AG04450 (cell line): ENCODE data around the gene ATP8B3. TPM values are rescaled to one million over a fixed set of nuclear protein-coding genes. Genes with fewer than 3 reads are reported as not detected.

Source experiments
- CTCF ChIA-PET: fragments of 300-600, 350-600 bp; formaldehyde crosslinking; extraction: SDS; loops from one replicate; lab custom pipeline; 2022; ENCODE audit warnings: antibody characterized with exemption, inconsistent platforms; lab: Charles Lee
- POLR2A ChIA-PET: fragments of 350-600 bp; formaldehyde crosslinking; extraction: SDS; loops from one replicate; lab custom pipeline; 2021; ENCODE audit warnings: antibody characterized with exemption, inconsistent platforms; lab: Yijun Ruan, JAX
- DNase-seq: peaks from one replicate; pipeline ENCODE4 v3.0.0-alpha.2; 2011; ENCODE audit warnings: low read depth, low spot score
- H3K27ac ChIP-seq: one replicate; pipeline ENCODE4 v1.5.1; 2012; ENCODE audit warnings: low read depth, low read length, control low read depth
- H3K27me3 ChIP-seq: one replicate; pipeline ENCODE4 v1.6.0; 2012; ENCODE audit warnings: low read length; ENCODE audit not compliant: control insufficient read depth, insufficient read depth
- H3K4me3 ChIP-seq: 2 replicates; pipeline ENCODE4 v1.5.1; 2011; ENCODE audit warnings: mild to moderate bottlenecking, low read depth, low read length, control low read depth
- H3K9me3 ChIP-seq: 2 replicates; pipeline ENCODE4 v1.5.1; 2012; ENCODE audit warnings: low read length; ENCODE audit not compliant: control insufficient read depth, insufficient read depth
- polyA plus RNA-seq: library from polyadenylated mRNA; depleted of rRNA; stranded (reverse); fragments of >200 nt; gene quantifications from 2 replicates; pipeline ENCODE4 v1.2.3, GENCODE V29; 2011
- TF ChIP-seq, protein P1 (sequence below): IDR thresholded peaks from 2 replicates; pipeline ENCODE4 v1.5.1; 2011; ENCODE audit warnings: low read depth, low read length, control low read depth, inconsistent platforms

ATP8B3 gene
- polyA plus RNA-seq, 1 experiment: 2.7 TPM

DNA sequence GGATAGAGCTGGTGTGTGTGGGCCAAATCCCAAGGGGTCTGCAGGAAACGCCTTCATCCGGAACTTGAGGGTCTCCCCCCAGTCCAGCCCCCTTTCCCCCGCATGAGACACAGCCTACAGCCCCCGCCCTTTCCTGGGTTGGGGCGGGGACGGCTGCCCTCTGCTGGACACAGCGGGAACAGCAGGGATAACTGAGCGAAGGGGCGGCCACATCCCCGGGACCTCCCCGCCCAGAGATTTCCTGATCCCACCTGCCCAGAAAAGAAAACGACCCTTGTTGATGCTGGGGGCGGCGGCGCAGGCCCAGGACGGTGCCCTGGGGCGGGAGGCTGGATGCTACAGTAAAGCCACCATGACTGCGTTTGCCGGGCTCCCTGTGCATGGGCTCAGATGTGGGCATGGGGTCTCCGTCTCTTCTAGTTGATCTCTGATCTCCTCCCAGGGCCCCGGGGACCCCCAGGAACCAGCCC lies 44.6 kb downstream of the ATP8B3 start:
- CTCF ChIA-PET: interaction anchor here (0.6 to 3.3 kb wide), 9 partner anchors 14 to 221 kb away, joined by 3 to 19 read pairs (median 5); no protein-coding TSS in a partner anchor
- H3K4me3 ChIP-seq: no peak overlapping the region
- TF ChIP-seq, protein P1, sequence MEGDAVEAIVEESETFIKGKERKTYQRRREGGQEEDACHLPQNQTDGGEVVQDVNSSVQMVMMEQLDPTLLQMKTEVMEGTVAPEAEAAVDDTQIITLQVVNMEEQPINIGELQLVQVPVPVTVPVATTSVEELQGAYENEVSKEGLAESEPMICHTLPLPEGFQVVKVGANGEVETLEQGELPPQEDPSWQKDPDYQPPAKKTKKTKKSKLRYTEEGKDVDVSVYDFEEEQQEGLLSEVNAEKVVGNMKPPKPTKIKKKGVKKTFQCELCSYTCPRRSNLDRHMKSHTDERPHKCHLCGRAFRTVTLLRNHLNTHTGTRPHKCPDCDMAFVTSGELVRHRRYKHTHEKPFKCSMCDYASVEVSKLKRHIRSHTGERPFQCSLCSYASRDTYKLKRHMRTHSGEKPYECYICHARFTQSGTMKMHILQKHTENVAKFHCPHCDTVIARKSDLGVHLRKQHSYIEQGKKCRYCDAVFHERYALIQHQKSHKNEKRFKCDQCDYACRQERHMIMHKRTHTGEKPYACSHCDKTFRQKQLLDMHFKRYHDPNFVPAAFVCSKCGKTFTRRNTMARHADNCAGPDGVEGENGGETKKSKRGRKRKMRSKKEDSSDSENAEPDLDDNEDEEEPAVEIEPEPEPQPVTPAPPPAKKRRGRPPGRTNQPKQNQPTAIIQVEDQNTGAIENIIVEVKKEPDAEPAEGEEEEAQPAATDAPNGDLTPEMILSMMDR: peak; percentile 93
- no peak for DNase-seq
- POLR2A ChIA-PET: no interaction called here
- H3K9me3 ChIP-seq: peaks cover 4% of the 10 kb centered on the region
- peaks cover 65% of the 10 kb centered on the region for H3K27me3 ChIP-seq
- H3K27ac ChIP-seq: no peak overlapping the region

DNA sequence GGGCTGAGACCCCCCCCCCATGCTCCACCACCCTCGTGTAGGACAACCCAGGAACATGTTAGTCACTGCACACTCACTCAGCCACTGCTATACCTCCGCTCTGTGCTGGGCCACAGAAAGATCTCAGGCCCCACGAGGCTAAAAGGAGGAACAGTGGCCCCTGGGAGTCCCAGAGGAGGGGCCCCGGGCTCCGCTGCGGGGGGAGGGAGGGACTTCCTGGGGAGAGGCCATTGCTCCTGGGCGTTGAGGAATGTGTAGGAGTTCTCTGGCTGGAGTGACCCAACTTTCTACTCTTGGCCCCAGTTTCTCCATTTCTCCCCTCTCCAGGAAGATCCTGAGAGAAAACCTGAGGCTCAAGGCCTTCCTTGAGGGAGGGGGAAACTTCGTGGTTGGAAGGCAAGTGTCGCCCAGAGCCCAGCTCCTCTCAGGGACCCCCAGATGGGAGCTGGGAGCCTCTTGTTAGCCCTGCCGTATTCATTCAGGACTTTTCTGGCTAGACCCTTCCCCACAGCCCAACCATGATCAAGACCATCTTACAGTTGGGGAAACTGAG lies 45.2 kb downstream of the ATP8B3 start:
- peaks cover 70% of the 10 kb centered on the region for H3K27me3 ChIP-seq
- POLR2A ChIA-PET: no interaction called here
- H3K9me3 ChIP-seq: peaks cover 4% of the 10 kb centered on the region
- H3K27ac ChIP-seq: no peak overlapping the region
- DNase-seq: no peak
- TF ChIP-seq, protein P1: no peak
- H3K4me3 ChIP-seq: no peak overlapping the region
- CTCF ChIA-PET: interaction anchor here (0.6 to 3.3 kb wide), 10 partner anchors 14 to 221 kb away, joined by 3 to 19 read pairs (median 4); no protein-coding TSS in a partner anchor

DNA sequence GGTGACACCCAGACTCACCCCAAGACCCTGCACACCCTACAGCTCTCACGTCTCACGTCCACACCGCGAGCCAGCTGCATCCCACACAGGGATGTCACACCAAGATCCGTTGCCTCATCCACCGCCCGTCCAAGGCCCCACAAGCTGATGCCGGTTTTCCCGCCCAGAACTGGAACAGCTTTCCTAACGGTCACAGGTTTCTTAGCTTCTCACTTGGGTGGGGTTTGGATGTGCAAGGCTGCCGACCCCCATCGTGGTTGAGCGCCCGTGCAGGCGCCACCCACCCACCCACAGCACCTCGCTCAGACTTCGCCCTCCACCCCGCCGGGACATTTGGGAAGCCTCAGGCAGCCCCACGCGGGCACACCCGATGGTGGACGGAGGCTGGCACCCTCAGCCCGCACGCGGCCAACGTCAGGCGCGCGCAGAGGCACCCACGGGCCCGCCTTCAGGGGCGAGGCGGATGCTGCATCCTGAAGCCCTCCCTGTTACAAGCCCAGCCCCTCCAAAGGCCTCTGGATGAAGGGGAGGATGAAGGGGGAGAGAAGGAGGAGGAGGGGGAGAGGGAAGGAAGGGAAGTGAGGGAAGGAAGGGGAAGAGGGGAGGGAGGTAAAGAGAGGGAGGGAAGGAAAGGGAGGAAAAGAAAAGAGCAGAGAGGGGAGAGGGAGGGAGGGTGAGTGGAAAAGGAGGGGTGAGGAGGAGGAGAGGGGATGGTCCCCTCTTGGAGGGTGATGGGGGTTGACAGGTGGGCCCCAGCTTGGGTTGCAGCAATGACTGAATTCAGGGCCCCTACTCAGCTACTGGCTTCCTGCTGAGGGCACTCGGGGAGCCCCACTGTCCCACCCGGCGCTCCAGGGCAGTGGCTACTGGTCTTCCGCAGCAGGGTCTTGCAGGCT lies 45.9 kb downstream of the ATP8B3 start:
- Histone ChIP-seq H3K27me3 (peaks cover 73% of the 10 kb centered on the region), H3K4me3 (no peak overlapping the region), H3K9me3 (peaks cover 4% of the 10 kb centered on the region), H3K27ac (no peak overlapping the region)
- DNase-seq: no peak
- CTCF ChIA-PET: interaction anchor here (0.6 to 3.3 kb wide), 10 partner anchors 15 to 220 kb away, joined by 3 to 19 read pairs (median 4); no protein-coding TSS in a partner anchor
- POLR2A ChIA-PET: no interaction called here
- TF ChIP-seq, protein P1: no peak

DNA sequence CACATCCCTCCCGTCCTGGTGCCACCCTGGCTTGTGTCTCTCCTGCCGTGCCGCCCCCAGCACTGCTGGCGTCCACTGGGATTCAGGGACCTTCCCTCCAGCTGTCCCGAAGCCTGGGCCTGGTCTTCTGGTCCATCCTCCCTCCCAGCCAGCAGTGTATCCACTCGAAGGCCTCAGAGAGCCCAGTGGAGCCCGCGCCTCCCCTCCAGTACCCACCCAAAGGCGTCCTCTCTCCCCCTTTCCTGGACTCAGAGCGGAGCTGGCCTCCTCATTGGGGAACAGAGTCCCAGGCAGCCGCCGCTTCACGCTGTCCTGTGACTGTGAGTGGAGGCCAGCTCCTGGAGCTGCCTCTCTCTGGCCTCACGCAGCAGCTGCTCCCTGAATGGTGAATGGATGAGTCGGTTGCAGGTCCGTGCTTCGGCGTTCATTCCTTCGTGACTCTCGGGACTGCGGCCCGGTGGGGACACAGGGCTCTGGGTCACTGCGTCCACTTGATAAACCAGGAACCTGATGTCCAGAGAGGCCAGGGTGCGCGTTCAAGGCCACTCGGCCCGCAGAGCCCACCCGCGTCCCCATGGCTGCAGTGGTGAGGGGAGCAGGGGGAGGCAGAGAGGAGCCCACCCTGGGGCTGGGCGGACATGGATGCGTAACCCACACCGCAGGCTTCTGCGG lies 46.7 kb downstream of the ATP8B3 start:
- CTCF ChIA-PET: interaction anchor here (0.6 to 3.3 kb wide), 5 partner anchors 92 to 219 kb away, joined by 3 to 19 read pairs (median 4); no protein-coding TSS in a partner anchor
- H3K9me3 ChIP-seq: no peaks in the 10 kb centered on the region; the same call in 1 of the 2 replicates
- H3K27me3 ChIP-seq: peaks cover 72% of the 10 kb centered on the region
- TF ChIP-seq, protein P1: no peak
- H3K4me3 ChIP-seq: no peak overlapping the region
- POLR2A ChIA-PET: no interaction called here
- no peak overlapping the region for H3K27ac ChIP-seq
- DNase-seq: no peak
